ENCODE measurements around the gene ZC3H7A.

- TF ChIP-seq TCF12 (IDR thresholded peaks at IDR 0.05; ENCODE audit: low read depth), result no peak
- TF ChIP-seq MAX (IDR thresholded peaks at IDR 0.05), result no peak
- TF ChIP-seq TEAD4 (IDR thresholded peaks at IDR 0.05), result no peak
- TF ChIP-seq RAD21 (IDR thresholded peaks at IDR 0.05; ENCODE audit: low read depth), result no peak
- no peak for TF ChIP-seq NFIC (IDR thresholded peaks at IDR 0.05)
- TF ChIP-seq ZBTB7A (IDR thresholded peaks at IDR 0.05; ENCODE audit: low read depth), result no peak
- TF ChIP-seq FOXM1 (IDR thresholded peaks at IDR 0.05; ENCODE audit: borderline replicate concordance, low read depth), result no peak
- TF ChIP-seq YY1 (IDR thresholded peaks at IDR 0.05; ENCODE audit: low read depth), result no peak
- no peak for TF ChIP-seq EGR1 (IDR thresholded peaks at IDR 0.05)
- no peak for TF ChIP-seq EP300 (IDR thresholded peaks at IDR 0.05; ENCODE audit: borderline replicate concordance)
- TF ChIP-seq TAF1 (IDR thresholded peaks at IDR 0.05; ENCODE audit: low read depth), result no peak
Observed at GRCh38 chr16:11844499-11844898, 47.4 kb upstream of the ZC3H7A start.

Measured in Ishikawa (cell line).